NT2/D1 (cell line): Measurements from ENCODE around the gene TMEM131L.

Experiments used
- DNase-seq: peaks from one replicate; pipeline ENCODE4 v3.0.0-alpha.2; 2011; ENCODE audit warnings: low read depth, low spot score
- H3K27me3 ChIP-seq: 2 replicates; pipeline ENCODE4 v1.6.0; 2011; ENCODE audit warnings: mild to moderate bottlenecking; ENCODE audit not compliant: insufficient read length, insufficient read depth
- H3K36me3 ChIP-seq: 2 replicates; pipeline ENCODE4 v1.6.1; 2011; ENCODE audit warnings: mild to moderate bottlenecking, low read length, mixed read lengths; ENCODE audit not compliant: insufficient read depth, insufficient read length
- H3K4me1 ChIP-seq: 2 replicates; pipeline ENCODE4 v1.5.1; 2011; ENCODE audit not compliant: insufficient read depth, insufficient read length
- H3K4me3 ChIP-seq: 2 replicates; pipeline ENCODE4 v1.5.1; 2011; ENCODE audit warnings: low read depth; ENCODE audit not compliant: insufficient read length
- H3K9ac ChIP-seq: 2 replicates; pipeline ENCODE4 v1.6.0; 2011; ENCODE audit warnings: low read depth; ENCODE audit not compliant: insufficient read length
- H3K9me3 ChIP-seq: 2 replicates; pipeline ENCODE4 v1.5.1; 2011; ENCODE audit warnings: mild to moderate bottlenecking, low read length; ENCODE audit not compliant: insufficient read depth
- SUZ12 ChIP-seq: IDR thresholded peaks from 2 replicates; pipeline ENCODE4 v1.6.1; 2011; ENCODE audit not compliant: insufficient read length, insufficient read depth; ENCODE audit errors: extremely low read depth
- YY1 ChIP-seq: IDR thresholded peaks from 2 replicates; pipeline ENCODE4 v1.6.1; 2011; ENCODE audit not compliant: insufficient read length, insufficient read depth
- ZNF274 ChIP-seq: IDR thresholded peaks from 2 replicates; pipeline ENCODE4 v1.6.1; 2011; ENCODE audit warnings: mild to moderate bottlenecking, low read depth, low read length

The TMEM131L gene

DNA sequence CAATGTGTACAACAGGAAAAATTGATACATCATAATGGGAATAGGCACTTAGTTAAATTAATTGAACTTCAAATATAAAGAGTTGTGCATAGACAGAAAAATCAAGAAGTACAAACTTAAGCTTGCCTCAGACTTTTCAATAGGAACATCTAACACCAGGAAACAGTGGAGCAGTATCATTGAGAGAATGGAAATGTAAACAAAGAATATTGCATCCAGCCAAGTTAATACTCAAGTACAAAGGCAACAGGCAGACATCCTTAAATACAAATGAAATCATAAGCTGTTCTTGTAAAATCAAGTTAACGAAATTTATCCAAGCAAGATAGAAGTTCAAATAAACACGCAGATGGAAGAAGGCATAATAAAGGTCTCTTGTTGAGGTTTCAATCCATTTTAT is 146.7 kb downstream of the TMEM131L start:
- no peak overlapping the region for H3K4me3 ChIP-seq
- peaks cover 26% of the 10 kb centered on the region for H3K36me3 ChIP-seq
- no peak for TF ChIP-seq SUZ12
- H3K9me3 ChIP-seq: peaks cover 7% of the 10 kb centered on the region; the same call in 1 of the 2 replicates
- no peak overlapping the region for H3K9ac ChIP-seq
- no peak for DNase-seq
- H3K27me3 ChIP-seq: no peaks in the 10 kb centered on the region
- H3K4me1 ChIP-seq: no peaks in the 10 kb centered on the region

DNA sequence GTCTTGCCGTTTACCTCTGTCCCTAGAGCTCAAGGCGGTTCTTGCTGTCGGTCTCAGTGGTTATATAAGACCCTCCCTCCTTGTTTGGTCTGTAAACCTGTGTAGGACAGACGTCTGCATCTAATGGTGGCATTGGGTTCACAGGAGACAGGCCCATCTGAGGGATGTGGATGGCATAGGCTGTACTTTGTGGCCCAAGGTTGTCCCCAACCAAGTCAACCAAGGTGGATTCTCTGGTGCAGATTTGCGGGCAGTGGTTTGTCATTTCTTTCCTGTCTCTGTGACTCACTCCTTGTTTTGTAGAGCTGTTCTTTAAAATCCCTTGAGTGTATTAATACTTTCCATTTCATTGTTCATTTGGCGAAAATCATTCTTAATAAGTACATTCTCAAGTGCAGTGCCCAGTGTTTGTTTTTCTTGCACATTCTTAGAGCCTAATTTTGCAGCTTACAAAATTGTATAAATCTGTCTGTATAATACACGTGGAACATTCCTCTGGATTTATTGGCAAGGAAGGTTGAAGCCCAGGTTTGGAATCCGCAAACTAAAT is 149.9 kb downstream of the TMEM131L start:
- no peak for DNase-seq
- Histone ChIP-seq H3K4me3 (no peak overlapping the region), H3K36me3 (peaks cover 29% of the 10 kb centered on the region), H3K9me3 (peaks cover 7% of the 10 kb centered on the region; the same call in 1 of the 2 replicates), H3K27me3 (no peaks in the 10 kb centered on the region), H3K4me1 (peaks cover 2% of the 10 kb centered on the region), H3K9ac (no peak overlapping the region)
- TF ChIP-seq ZNF274 (no peak), YY1 (no peak), SUZ12 (no peak)

DNA sequence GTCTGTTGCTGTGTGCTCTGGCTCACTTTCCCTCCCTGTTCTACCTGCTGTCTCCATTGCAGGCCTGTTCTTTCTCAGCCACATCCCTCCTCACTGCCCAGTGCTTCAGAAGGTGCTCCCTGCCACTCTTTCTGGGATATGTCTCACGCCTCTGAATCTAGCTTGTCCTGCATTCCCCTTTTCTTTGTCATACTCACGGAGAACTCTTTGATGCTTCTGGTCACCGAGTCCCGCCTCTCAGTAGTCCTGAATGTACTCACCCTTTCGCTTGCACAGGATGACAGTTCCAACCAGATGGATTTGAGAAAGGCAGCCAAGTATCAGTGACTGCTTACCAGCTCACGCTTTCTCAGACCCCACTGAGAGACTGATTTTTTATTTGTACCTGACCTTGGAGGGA is 152.7 kb downstream of the TMEM131L start:
- no peak for TF ChIP-seq SUZ12
- TF ChIP-seq YY1: no peak
- no peak for TF ChIP-seq ZNF274
- Histone ChIP-seq H3K36me3 (peaks cover 48% of the 10 kb centered on the region), H3K4me3 (no peak overlapping the region), H3K9ac (no peak overlapping the region), H3K9me3 (peaks cover 7% of the 10 kb centered on the region; the same call in 1 of the 2 replicates), H3K4me1 (peaks cover 2% of the 10 kb centered on the region), H3K27me3 (no peaks in the 10 kb centered on the region)
- DNase-seq: no peak

DNA sequence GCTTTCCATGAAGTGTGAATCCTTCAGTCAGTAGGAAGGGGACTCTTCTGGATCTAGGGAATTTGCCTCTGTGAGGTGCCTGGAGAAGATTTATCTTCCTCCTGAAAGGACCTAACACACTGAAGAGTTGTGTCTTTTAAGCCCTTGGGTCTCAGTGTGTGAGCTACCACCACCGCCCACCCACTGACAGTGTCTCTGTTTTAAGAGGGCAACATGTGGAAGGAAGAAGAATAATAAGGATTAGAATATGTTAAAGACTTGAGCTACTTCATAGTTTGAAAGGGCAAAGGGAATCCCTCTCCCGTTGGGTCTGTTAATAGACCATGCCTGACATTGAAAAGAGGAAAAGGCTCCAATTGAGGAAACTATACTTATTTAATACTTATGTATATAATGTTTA is 153.7 kb downstream of the TMEM131L start:
- H3K36me3 ChIP-seq: peaks cover 48% of the 10 kb centered on the region
- DNase-seq: no peak
- TF ChIP-seq ZNF274 (no peak), SUZ12 (no peak)

DNA sequence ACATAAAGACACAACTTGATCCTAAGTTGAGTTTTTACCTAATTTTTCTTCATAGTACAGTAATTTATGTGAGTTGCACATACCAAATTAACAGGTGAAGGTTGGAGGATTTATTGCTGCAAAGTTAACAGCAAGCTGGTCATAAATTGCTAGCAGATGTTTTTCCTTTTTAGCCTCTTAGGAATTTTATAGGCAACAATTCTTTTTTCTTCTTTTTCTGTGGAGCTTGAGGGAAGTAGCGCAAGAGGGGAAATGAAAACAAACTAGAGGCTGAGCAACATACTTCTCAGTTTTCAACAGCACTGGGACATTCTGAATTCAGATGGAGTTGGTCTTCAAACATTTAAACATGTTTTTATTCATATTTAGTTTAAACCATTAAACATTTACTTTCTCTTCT is 154.2 kb downstream of the TMEM131L start:
- DNase-seq: no peak

More for the DNA sequence above, 153.7 kb downstream of the TMEM131L start:
- H3K9ac ChIP-seq: no peak overlapping the region
- peaks cover 2% of the 10 kb centered on the region for H3K4me1 ChIP-seq
- peaks cover 7% of the 10 kb centered on the region; the same call in 1 of the 2 replicates for H3K9me3 ChIP-seq
- H3K27me3 ChIP-seq: no peaks in the 10 kb centered on the region
- no peak overlapping the region for H3K4me3 ChIP-seq

DNA sequence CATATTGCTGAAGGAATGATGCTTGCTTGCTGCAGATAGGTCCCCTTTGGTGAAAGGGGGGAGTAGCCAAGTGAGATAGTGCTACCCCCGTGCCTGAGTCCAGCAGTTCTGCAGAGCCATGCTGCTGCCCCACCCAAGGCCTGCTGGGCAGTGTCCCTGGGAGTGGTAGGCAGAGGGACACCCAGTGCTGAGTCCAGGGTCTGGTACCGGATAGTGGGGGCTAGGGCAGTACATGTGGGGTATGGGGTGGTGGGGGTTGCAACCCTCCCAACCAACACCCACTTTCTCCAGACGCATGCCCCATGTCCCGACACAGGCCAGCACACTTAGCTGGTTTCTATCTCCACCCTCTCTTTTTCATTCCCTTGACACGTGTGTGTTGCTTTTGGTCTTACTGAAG is 155.9 kb downstream of the TMEM131L start:
- Histone ChIP-seq H3K4me3 (no peak overlapping the region), H3K27me3 (no peaks in the 10 kb centered on the region), H3K9ac (no peak overlapping the region), H3K4me1 (peaks cover 2% of the 10 kb centered on the region), H3K36me3 (peaks cover 50% of the 10 kb centered on the region), H3K9me3 (no peaks in the 10 kb centered on the region)
- DNase-seq: no peak
- TF ChIP-seq ZNF274: no peak
- TF ChIP-seq SUZ12: no peak
- no peak for TF ChIP-seq YY1

More for the DNA sequence above, 154.2 kb downstream of the TMEM131L start:
- no peak for TF ChIP-seq ZNF274
- no peak for TF ChIP-seq SUZ12
- no peak for TF ChIP-seq YY1
- peaks cover 50% of the 10 kb centered on the region for H3K36me3 ChIP-seq
- peaks cover 7% of the 10 kb centered on the region; the same call in 1 of the 2 replicates for H3K9me3 ChIP-seq
- H3K4me1 ChIP-seq: peaks cover 2% of the 10 kb centered on the region
- no peak overlapping the region for H3K4me3 ChIP-seq
- no peak overlapping the region for H3K9ac ChIP-seq
- H3K27me3 ChIP-seq: no peaks in the 10 kb centered on the region

DNA sequence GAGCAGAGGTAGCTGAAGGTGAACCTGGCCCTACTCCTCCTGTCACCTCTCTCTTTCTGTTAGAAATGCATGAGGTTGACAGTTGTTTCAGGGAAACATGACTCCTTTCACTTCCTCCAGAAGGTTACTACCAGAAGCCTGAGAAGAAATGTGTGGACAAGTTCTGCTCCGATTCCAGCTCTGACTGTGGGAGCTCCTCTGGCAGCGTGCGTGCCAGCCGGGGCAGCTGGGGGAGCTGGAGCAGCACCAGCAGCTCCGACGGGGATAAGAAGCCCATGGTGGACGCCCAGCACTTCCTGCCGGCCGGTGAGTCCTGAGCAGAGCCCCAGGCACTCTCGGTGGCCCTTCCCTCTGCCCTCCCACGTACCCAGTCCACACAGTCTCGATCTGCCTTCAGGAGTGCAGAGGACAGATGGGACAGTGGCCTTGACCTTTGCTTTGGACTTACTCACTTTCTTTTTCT is 156.6 kb downstream of the TMEM131L start:
- Histone ChIP-seq H3K27me3 (no peaks in the 10 kb centered on the region), H3K4me1 (peaks cover 3% of the 10 kb centered on the region), H3K9ac (no peak overlapping the region), H3K9me3 (no peaks in the 10 kb centered on the region), H3K36me3 (peaks cover 51% of the 10 kb centered on the region), H3K4me3 (no peak overlapping the region)
- TF ChIP-seq ZNF274 (no peak), YY1 (no peak), SUZ12 (no peak)
- no peak for DNase-seq
